HEK293T (cell line): ENCODE results near the gene GRB14.

Experiments used
- CTCF ChIA-PET: fragments of 350-600 bp; formaldehyde crosslinking; extraction: SDS; loops from one replicate; lab custom pipeline; 2021; ENCODE audit warnings: antibody characterized with exemption, inconsistent platforms; lab: Yijun Ruan, JAX
- POLR2A ChIA-PET: fragments of 350-600 bp; formaldehyde crosslinking; extraction: SDS; loops from one replicate; lab custom pipeline; 2020; ENCODE audit warnings: antibody characterized with exemption, inconsistent platforms; lab: Yijun Ruan, JAX
- DNase-seq: peaks from one replicate; pipeline ENCODE4 v3.0.0; 2012; ENCODE audit warnings: mixed read lengths; ENCODE audit errors: extremely low spot score
- ARNT ChIP-seq: fragments of 450-650 bp; IDR thresholded peaks from 2 replicates; pipeline ENCODE4 v1.6.1; 2017; ENCODE audit warnings: mild to moderate bottlenecking
- BHLHE40 ChIP-seq: fragments of 450-650 bp; IDR thresholded peaks from 2 replicates; pipeline ENCODE4 v1.6.1; 2016; ENCODE audit warnings: mild to moderate bottlenecking, moderate library complexity, borderline replicate concordance
- CTBP1 ChIP-seq: fragments of 450-650 bp; IDR thresholded peaks from 2 replicates; pipeline ENCODE4 v1.6.1; 2016; ENCODE audit warnings: borderline replicate concordance
- ELF4 ChIP-seq: fragments of 450-650 bp; IDR thresholded peaks from 2 replicates; pipeline ENCODE4 v1.6.1; 2017; ENCODE audit warnings: antibody characterized with exemption
- FOXA1 ChIP-seq: fragments of 450-650 bp; IDR thresholded peaks from 2 replicates; pipeline ENCODE4 v1.6.1; 2016; ENCODE audit warnings: mild to moderate bottlenecking
- FOXK2 ChIP-seq: fragments of 450-650 bp; IDR thresholded peaks from 2 replicates; pipeline ENCODE4 v1.6.1; 2016; ENCODE audit warnings: mild to moderate bottlenecking
- FOXM1 ChIP-seq: fragments of 450-650 bp; IDR thresholded peaks from 2 replicates; pipeline ENCODE4 v1.6.1; 2017; ENCODE audit warnings: mild to moderate bottlenecking, borderline replicate concordance
- HDGF ChIP-seq: fragments of 450-650 bp; IDR thresholded peaks from 2 replicates; pipeline ENCODE4 v1.6.1; 2017; ENCODE audit warnings: antibody characterized with exemption, borderline replicate concordance
- L3MBTL2 ChIP-seq: fragments of 450-650 bp; conservative IDR thresholded peaks from 2 replicates; pipeline ENCODE4 v1.6.1; 2016; ENCODE audit warnings: mild to moderate bottlenecking
- LEF1 ChIP-seq: fragments of 450-650 bp; IDR thresholded peaks from 2 replicates; pipeline ENCODE4 v1.6.1; 2017; ENCODE audit warnings: mild to moderate bottlenecking, borderline replicate concordance
- NFRKB ChIP-seq: fragments of 450-650 bp; IDR thresholded peaks from 2 replicates; pipeline ENCODE4 v1.6.1; 2016; ENCODE audit warnings: mild to moderate bottlenecking, moderate library complexity
- PKNOX1 ChIP-seq: fragments of 450-650 bp; IDR thresholded peaks from 2 replicates; pipeline ENCODE4 v1.6.1; 2016
- SP1 ChIP-seq: fragments of 450-650 bp; IDR thresholded peaks from 2 replicates; pipeline ENCODE4 v1.6.1; 2017
- SUZ12 ChIP-seq: fragments of 450-650 bp; IDR thresholded peaks from 2 replicates; pipeline ENCODE4 v1.6.1; 2016; ENCODE audit warnings: mild to moderate bottlenecking
- TARDBP ChIP-seq: fragments of 450-650 bp; IDR thresholded peaks from 2 replicates; pipeline ENCODE4 v1.6.1; 2016
- ZNF384 ChIP-seq: fragments of 450-650 bp; IDR thresholded peaks from 2 replicates; pipeline ENCODE4 v1.6.1; 2016

GRB14 gene

GRCh38 chr2:164447660-164448059 lies 173.6 kb downstream of the GRB14 start:
- no peak for DNase-seq
- POLR2A ChIA-PET: no interaction called here
- CTCF ChIA-PET: interaction anchor here (0.6 kb wide), 1 partner anchor 18 kb away, joined by 3 read pairs; no protein-coding TSS in a partner anchor
- TF ChIP-seq BHLHE40 (no peak), FOXM1 (no peak), CTBP1 (no peak), SP1 (no peak), LEF1 (no peak), ZNF384 (no peak), TARDBP (no peak), L3MBTL2 (no peak), SUZ12 (no peak), ELF4 (no peak), PKNOX1 (no peak), NFRKB (no peak), FOXA1 (no peak), HDGF (no peak), ARNT (no peak), FOXK2 (no peak)
